Measurements from ENCODE around the gene KPNA6. TPM values are rescaled to one million over a fixed set of nuclear protein-coding genes. Genes with fewer than 3 reads are reported as not detected.
A peak's percentile ranks its signal among the peaks of the same experiment; 100 is the strongest.

Gene KPNA6
- total and polyA plus RNA-seq, 3 donors from 2014 or later, result 56.5 to 107 (median 64.6) TPM

DNA sequence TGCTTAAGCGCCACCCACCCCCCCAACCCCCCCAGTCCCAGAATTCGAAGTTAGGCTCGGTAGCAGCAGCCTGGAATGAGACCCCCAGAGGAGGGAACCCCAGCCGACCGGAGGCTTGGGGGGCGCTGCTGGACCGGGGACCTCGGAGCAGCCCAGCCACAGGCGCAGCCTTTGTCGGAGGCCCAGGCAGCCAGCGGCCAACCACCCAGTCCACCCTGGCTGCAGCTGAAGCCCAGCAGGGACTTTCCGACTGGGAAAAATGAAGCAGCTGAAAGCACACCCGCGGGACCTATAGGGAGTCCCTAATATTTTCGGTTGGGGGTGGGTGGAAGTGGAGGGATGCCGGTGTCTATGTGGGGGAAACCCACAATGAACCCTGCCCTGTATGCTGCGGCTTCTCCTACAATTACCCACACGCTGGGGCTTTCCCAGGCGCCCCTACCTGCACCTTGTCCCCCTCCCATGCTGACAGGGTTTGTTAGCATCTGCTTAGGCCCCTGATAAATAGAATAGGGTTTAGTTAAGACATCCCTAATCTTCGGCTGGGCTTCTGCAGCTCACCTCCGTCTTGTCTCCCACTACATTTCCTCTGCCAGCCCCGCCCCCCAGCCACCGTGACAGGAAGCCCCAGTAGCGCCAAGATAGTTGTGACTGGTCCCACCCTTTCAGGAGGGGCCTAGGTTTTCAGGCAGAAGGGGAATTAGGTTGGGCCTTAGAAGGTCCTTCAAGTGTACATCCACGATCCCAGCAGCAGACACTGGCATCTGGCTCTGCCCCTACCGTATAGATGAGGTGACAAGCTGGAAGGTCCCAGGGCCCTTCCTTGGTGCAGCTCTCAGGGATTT, 93.4 kb downstream of the KPNA6 start:
- peak; percentile 90 for DNase-seq
- H3K4me1 ChIP-seq, result peaks cover 50% of the 10 kb centered on the region
- 4 to 7% methylated on average over 8 to 26 of the region's 26 CpGs for WGBS, 2 donors
- TF ChIP-seq, protein P1, sequence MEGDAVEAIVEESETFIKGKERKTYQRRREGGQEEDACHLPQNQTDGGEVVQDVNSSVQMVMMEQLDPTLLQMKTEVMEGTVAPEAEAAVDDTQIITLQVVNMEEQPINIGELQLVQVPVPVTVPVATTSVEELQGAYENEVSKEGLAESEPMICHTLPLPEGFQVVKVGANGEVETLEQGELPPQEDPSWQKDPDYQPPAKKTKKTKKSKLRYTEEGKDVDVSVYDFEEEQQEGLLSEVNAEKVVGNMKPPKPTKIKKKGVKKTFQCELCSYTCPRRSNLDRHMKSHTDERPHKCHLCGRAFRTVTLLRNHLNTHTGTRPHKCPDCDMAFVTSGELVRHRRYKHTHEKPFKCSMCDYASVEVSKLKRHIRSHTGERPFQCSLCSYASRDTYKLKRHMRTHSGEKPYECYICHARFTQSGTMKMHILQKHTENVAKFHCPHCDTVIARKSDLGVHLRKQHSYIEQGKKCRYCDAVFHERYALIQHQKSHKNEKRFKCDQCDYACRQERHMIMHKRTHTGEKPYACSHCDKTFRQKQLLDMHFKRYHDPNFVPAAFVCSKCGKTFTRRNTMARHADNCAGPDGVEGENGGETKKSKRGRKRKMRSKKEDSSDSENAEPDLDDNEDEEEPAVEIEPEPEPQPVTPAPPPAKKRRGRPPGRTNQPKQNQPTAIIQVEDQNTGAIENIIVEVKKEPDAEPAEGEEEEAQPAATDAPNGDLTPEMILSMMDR (IDR thresholded peaks at IDR 0.05), result no peak
- TF ChIP-seq POLR2A (IDR thresholded peaks at IDR 0.05), result no peak
- peak overlapping the region; percentile 63 to 68 for H3K4me3 ChIP-seq
- peak overlapping the region; percentile 71 to 94 for H3K27ac ChIP-seq
- no peaks in the 10 kb centered on the region for H3K36me3 ChIP-seq (ENCODE audit: low read depth, missing control alignments)
- no peaks in the 10 kb centered on the region for H3K9me3 ChIP-seq
- intact Hi-C loops (cut with DNase I; ENCODE audit: low total_unique reads), result no loop called here
- H3K27me3 ChIP-seq, result no peaks in the 10 kb centered on the region

DNA sequence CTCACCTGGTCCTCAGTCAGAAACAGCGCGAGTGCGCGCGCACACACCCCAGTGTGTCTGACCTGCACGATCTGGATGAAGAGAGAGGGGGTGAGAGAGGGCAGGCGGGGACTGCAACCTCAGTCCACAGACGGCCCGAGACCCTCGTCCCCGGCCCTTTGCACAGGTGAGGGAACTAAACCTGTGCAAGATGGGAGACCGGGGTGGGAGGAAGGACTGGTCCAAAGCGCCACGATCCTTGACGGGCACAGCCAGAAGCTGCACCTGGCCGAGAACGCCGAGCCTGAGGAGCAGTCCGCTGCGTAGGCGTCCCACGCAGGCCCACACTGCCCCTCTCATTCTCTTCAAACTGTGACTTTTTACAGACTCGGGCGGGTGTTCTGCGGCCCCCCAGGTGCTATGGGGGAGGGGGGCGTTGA, 97.1 kb downstream of the KPNA6 start:
- Histone ChIP-seq H3K4me3 (peak overlapping the region; percentile 71), H3K27me3 (no peaks in the 10 kb centered on the region), H3K4me1 (peaks cover 40% of the 10 kb centered on the region), H3K9me3 (no peaks in the 10 kb centered on the region), H3K27ac (peak overlapping the region; percentile 57 to 77), H3K36me3 (ENCODE audit: low read depth, missing control alignments) (no peaks in the 10 kb centered on the region)
- WGBS, 2 donors, result 23 to 28% methylated on average over 24 to 26 of the region's 26 CpGs
- no peak for DNase-seq
- TF ChIP-seq, protein P1 (IDR thresholded peaks at IDR 0.05), result no peak
- TF ChIP-seq POLR2A (IDR thresholded peaks at IDR 0.05), result no peak
- intact Hi-C loops (cut with DNase I; ENCODE audit: low total_unique reads), result no loop called here

DNA sequence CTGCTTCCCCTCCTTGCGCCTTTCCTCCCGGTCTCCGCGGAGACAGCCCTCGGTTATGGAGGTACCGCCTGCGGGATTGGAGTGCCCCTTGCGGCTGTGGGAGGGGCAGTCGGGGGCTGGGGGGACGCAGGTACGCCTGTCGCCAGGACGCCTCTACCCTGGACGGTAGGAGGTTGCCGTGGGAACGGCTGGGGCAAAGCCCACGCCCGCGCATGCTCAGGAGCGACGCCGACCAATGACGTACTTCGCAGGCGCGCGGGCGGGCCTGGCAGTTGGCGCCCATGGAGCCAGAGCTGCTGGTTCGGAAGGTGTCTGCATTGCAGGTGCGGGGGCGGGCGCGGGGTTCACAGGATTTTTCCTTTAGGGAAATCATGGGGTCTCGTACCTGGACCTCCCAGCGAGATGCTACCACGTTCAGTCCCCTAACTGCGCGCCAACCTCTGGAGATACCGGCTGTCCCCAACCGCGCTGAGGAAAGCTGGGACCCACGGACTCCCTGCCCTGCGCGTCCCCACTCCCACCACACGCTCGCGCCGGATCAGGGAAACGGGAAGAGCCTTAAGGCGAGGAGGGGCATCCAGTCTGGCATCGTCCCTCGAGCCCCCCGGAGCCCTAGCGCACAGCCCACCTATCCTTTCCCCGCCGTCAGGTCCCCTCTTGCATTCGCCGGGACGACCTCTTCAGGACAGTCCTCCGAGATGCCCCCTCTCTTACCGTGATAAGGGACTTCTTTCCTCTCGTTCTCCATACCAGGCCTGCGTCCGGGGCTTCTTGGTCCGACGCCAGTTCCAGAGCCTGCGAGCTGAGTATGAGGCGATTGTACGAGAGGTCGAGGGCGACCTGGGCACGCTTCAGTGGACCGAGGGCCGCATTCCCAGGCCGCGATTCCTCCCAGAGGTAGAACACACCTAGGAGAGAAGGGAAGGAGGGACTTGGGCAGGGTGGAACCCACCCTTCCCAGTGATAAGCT, 97.8 kb downstream of the KPNA6 start, which contains the start of gene IQCC:
Gene IQCC, plus strand, starts transcription at position 271 of the 970 bp plus-strand sequence. Its CDS starts 11 bp downstream, at position 282.
- peak; percentile 92 for DNase-seq
- no peaks in the 10 kb centered on the region for H3K9me3 ChIP-seq
- no peaks in the 10 kb centered on the region for H3K27me3 ChIP-seq
- H3K4me3 ChIP-seq, result peak within 1 kb of the TSS; percentile 71
- intact Hi-C loops (cut with DNase I; ENCODE audit: low total_unique reads), result no loop called here
- peak within 1 kb of the TSS; percentile 57 to 77 for H3K27ac ChIP-seq
- TF ChIP-seq, protein P1 (IDR thresholded peaks at IDR 0.05), result peak in 1 of 3 experiments; percentile 14
- TF ChIP-seq POLR2A (IDR thresholded peaks at IDR 0.05), result no peak
- WGBS, 2 donors, result 1 to 2% methylated on average over 30 to 77 of the region's 77 CpGs
- H3K4me1 ChIP-seq, result peaks cover 40% of the 10 kb centered on the region
- no peaks in the 10 kb centered on the region for H3K36me3 ChIP-seq (ENCODE audit: low read depth, missing control alignments)

- Histone ChIP-seq H3K27me3 (no peaks in the 10 kb centered on the region), H3K4me3 (no peak overlapping the region), H3K9me3 (no peaks in the 10 kb centered on the region), H3K36me3 (ENCODE audit: low read depth, missing control alignments) (no peaks in the 10 kb centered on the region), H3K27ac (no peak overlapping the region), H3K4me1 (peaks cover 29% of the 10 kb centered on the region)
- 85 to 95% methylated on average over 6 of the region's 6 CpGs for WGBS, 2 donors
- TF ChIP-seq, protein P1 (IDR thresholded peaks at IDR 0.05), result no peak
- no peak for TF ChIP-seq POLR2A (IDR thresholded peaks at IDR 0.05)
- intact Hi-C loops (cut with DNase I; ENCODE audit: low total_unique reads), result no loop called here
- no peak for DNase-seq
Measured at GRCh38 chr1:32208469-32208868, 100.6 kb downstream of the KPNA6 start.
